Endodermal cell (in vitro differentiated cells): ENCODE results near the gene PAQR7. TPM values are rescaled to one million over a fixed set of nuclear protein-coding genes. Genes with fewer than 3 reads are reported as not detected.

ENCODE experiments used
- DNase-seq: peaks from one replicate; pipeline ENCODE4 v3.0.0-alpha.2; 2017
- H3K27ac ChIP-seq: 2 replicates; pipeline ENCODE4 v1.5.1; 2013; ENCODE audit warnings: mild to moderate bottlenecking, low read depth, low read length, moderate library complexity
- H3K27me3 ChIP-seq: 2 replicates; pipeline ENCODE4 v1.6.1; 2013; ENCODE audit warnings: mild to moderate bottlenecking, low read length, moderate library complexity; ENCODE audit not compliant: insufficient read depth, control insufficient read depth, poor library complexity, severe bottlenecking
- H3K36me3 ChIP-seq: 2 replicates; pipeline ENCODE4 v1.7.0; 2013; ENCODE audit warnings: mild to moderate bottlenecking, low read length, moderate library complexity; ENCODE audit not compliant: control insufficient read depth, insufficient read depth
- H3K4me1 ChIP-seq: one replicate; pipeline ENCODE4 v1.7.0; 2013; ENCODE audit warnings: low read length; ENCODE audit not compliant: control insufficient read depth, insufficient read depth
- H3K4me3 ChIP-seq: 2 replicates; pipeline ENCODE4 v1.5.1; 2013; ENCODE audit warnings: mild to moderate bottlenecking, low read length, moderate library complexity
- H3K9ac ChIP-seq: 2 replicates; pipeline ENCODE4 v1.6.1; 2013; ENCODE audit warnings: mild to moderate bottlenecking, low read length, moderate library complexity; ENCODE audit not compliant: poor library complexity, severe bottlenecking; ENCODE audit errors: extremely low read depth
- H3K9me3 ChIP-seq: 2 replicates; pipeline ENCODE4 v1.6.1; 2013; ENCODE audit warnings: mild to moderate bottlenecking, low read length, moderate library complexity; ENCODE audit not compliant: control insufficient read depth
- H3K27ac Mint-ChIP-seq: 2 replicates; pipeline ENCODE4 v1.8.0; 2020; ENCODE audit warnings: mixed read lengths
- H3K27me3 Mint-ChIP-seq: 2 replicates; pipeline ENCODE4 v1.8.0; 2021; ENCODE audit warnings: mild to moderate bottlenecking, mixed read lengths; ENCODE audit not compliant: insufficient read depth
- H3K36me3 Mint-ChIP-seq: 2 replicates; pipeline ENCODE4 v1.8.0; 2020; ENCODE audit warnings: low read depth, mixed read lengths
- H3K4me1 Mint-ChIP-seq: 2 replicates; pipeline ENCODE4 v1.8.0; 2020; ENCODE audit warnings: mixed read lengths
- H3K4me3 Mint-ChIP-seq: 2 replicates; pipeline ENCODE4 v1.8.0; 2020; ENCODE audit warnings: mild to moderate bottlenecking, moderate library complexity, mixed read lengths
- H3K9me3 Mint-ChIP-seq: 2 replicates; pipeline ENCODE4 v1.8.0; 2020; ENCODE audit warnings: mild to moderate bottlenecking, mixed read lengths
- CTCF ChIP-seq: fragments of 200-600 bp; sonication (generic); conservative IDR thresholded peaks from 2 replicates; pipeline ENCODE4 v1.5.0; 2021; ENCODE audit warnings: antibody characterized with exemption, mild to moderate bottlenecking
- WGBS, 2 experiments: methylation state at CpG; one replicate each; pipeline versions ENCODE4 v1.1.5 to v1.1.7; 2013; ENCODE audit warnings: missing lambda C conversion rate in 2 of 2, mixed read lengths in 1 of 2; ENCODE audit not compliant: insufficient coverage in 1 of 2, insufficient read length in 1 of 2; 5-methylcytosine and 5-hydroxymethylcytosine counted together
- total RNA-seq, 2 donors: library from RNA; stranded (reverse); fragmentation: NEBNext Ultra II Directional in 1 of 2; extraction: Animal tissue kit (Norgen Biotek cat#: 25700) in 1 of 2; gene quantifications; 2 replicates in 1 of 2; 3 replicates in 1 of 2; pipeline ENCODE4 v1.2.1, GENCODE V29; 2021

PAQR7 gene
- total RNA-seq, 2 donors from 2014 or later: 11.7 to 15.0 TPM

GRCh38 chr1:25869909-25870606 is 5.5 kb downstream of the PAQR7 start:
- TF ChIP-seq CTCF: no peak
- H3K9me3 ChIP-seq: no peaks in the 10 kb centered on the region
- peaks cover 9% of the 10 kb centered on the region for H3K4me1 Mint-ChIP-seq
- no peak overlapping the region for H3K27ac ChIP-seq
- peaks cover 3% of the 10 kb centered on the region for H3K4me1 ChIP-seq
- 89 to 90% methylated on average over 2 to 5 of the region's 6 CpGs for WGBS, 2 experiments
- no peak overlapping the region for H3K27ac Mint-ChIP-seq
- H3K27me3 ChIP-seq: no peaks in the 10 kb centered on the region
- peaks cover 8% of the 10 kb centered on the region for H3K36me3 ChIP-seq
- H3K9me3 Mint-ChIP-seq: no peaks in the 10 kb centered on the region
- no peak for DNase-seq
- no peak overlapping the region for H3K4me3 ChIP-seq
- no peak overlapping the region for H3K4me3 Mint-ChIP-seq
- no peaks in the 10 kb centered on the region for H3K27me3 Mint-ChIP-seq
- H3K36me3 Mint-ChIP-seq: peaks cover 12% of the 10 kb centered on the region
- H3K9ac ChIP-seq: no peak overlapping the region

- Mint-ChIP-seq H3K27ac (peak overlapping the region; percentile 42), H3K36me3 (peaks cover 28% of the 10 kb centered on the region), H3K4me3 (no peak overlapping the region), H3K4me1 (peaks cover 9% of the 10 kb centered on the region), H3K9me3 (no peaks in the 10 kb centered on the region), H3K27me3 (no peaks in the 10 kb centered on the region)
- TF ChIP-seq CTCF: no peak
- Histone ChIP-seq H3K9me3 (no peaks in the 10 kb centered on the region), H3K9ac (no peak overlapping the region), H3K27ac (no peak overlapping the region), H3K4me1 (no peaks in the 10 kb centered on the region), H3K4me3 (no peak overlapping the region), H3K27me3 (no peaks in the 10 kb centered on the region), H3K36me3 (peaks cover 8% of the 10 kb centered on the region)
- no peak for DNase-seq
- 80 to 89% methylated on average over 8 to 9 of the region's 9 CpGs for WGBS, 2 experiments
Measured at GRCh38 chr1:25867210-25867991, 8.1 kb downstream of the PAQR7 start.

- TF ChIP-seq CTCF: no peak
- Histone ChIP-seq H3K27me3 (no peaks in the 10 kb centered on the region), H3K9ac (no peak overlapping the region), H3K36me3 (peaks cover 8% of the 10 kb centered on the region), H3K9me3 (no peaks in the 10 kb centered on the region), H3K4me1 (no peaks in the 10 kb centered on the region), H3K4me3 (no peak overlapping the region), H3K27ac (no peak overlapping the region)
- H3K4me1 Mint-ChIP-seq: peaks cover 11% of the 10 kb centered on the region
- 78 to 100% methylated on average over 1 of the region's 1 CpG for WGBS, 2 experiments
- no peaks in the 10 kb centered on the region for H3K27me3 Mint-ChIP-seq
- peaks cover 33% of the 10 kb centered on the region for H3K36me3 Mint-ChIP-seq
- no peak for DNase-seq
- no peak overlapping the region for H3K4me3 Mint-ChIP-seq
- no peaks in the 10 kb centered on the region for H3K9me3 Mint-ChIP-seq
- H3K27ac Mint-ChIP-seq: no peak overlapping the region
Measured at GRCh38 chr1:25866288-25866687, 9.2 kb downstream of the PAQR7 start.
